GM19035 (cell line): ENCODE measurements around the gene CCDC175.
A peak's percentile ranks its signal among the peaks of the same experiment; 100 is the strongest.

Experiments
- ATAC-seq: cut with Tn5 transposase; IDR thresholded peaks from one replicate; pipeline ENCODE4 v1.9.1; 2021; ENCODE audit not compliant: unreplicated experiment

The CCDC175 gene

DNA sequence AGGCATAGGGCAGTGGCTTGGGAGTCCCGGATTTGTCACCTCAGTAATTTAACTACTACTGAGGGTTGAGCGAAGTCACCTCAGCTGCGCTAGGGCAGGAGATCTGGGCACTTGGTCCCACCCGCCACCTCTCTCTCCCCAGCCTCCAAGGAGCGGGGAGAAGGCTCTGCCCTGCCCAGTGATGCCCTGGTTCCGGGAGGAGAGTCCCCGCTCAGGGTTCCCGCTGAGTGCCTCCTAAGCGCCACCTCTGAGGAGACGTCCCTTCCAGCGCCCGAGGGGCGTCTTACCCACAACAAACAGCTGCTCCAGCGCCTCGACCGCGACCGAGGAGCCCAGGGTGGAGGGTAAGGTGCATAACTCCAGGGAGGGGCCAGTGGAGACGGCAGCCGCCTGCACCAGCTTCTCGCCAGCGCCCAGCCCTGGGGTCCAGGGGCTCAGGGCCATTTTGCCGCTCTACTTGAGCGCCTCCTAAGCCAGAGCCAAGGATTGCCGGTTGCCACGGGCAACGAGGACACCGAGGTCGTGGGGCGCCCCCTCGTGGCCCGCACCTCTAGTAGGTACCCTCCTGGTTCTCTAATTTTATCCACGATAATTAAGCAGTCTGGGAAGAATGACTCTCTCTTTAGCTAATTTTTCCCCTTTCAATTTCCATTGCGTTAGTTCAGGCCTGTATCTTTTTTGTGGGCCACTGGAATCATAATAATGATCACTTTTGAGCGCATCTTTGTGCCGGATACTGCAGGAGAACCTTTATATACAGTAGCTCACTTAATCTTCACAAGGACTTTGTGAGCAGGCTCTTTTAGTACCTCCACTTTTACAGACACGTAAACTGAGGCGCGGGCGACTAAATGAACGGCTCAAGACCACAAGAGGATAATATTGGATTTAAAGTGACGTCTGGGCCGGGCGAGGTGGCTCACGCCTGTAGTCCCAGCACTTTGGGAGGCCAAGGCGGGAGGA is at the start of gene CCDC175:
TSS of gene CCDC175 (minus strand) at position 481 of the 963 bp plus-strand sequence. CDS start at position 444, 37 bp downstream.
- ATAC-seq = peak; percentile 97

DNA sequence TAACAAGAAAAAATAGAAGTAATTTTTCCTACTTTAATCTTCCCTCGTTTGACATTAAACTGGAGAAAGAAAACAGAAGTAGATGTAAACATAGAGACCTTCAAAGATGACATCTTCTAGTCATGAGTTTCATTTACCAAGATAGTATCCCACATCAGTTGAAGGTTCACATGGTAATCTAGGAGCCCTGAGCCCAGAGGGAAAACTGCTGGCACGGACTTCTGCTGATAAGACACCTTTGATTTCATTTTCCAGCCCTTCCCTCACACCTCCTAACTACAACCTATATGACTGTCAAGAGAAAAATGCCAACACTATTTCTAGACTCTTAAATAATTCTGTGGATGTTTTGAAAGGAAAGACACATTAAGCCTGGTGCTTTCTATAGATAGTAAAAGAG is 46.0 kb upstream of the CCDC175 start:
- ATAC-seq = no peak

DNA sequence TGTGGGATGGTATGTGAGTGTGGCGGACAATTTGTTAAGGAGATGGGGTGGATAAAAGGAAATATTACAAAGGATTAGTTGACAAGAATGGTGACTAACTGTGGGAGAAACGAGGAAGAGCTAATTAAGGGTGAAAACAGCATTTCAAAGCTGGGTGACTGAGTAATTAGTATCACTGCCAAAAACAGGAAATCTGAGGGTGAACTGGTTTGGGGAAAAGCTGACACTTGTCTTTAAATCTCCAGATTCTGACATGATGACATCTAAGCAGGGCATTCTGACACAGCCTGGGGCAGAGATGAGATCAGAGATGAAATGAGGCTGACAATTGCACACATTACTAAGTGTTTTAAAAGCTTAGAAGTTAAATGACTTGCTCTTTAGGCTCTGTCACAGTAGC is 42.4 kb upstream of the CCDC175 start:
- no peak for ATAC-seq

DNA sequence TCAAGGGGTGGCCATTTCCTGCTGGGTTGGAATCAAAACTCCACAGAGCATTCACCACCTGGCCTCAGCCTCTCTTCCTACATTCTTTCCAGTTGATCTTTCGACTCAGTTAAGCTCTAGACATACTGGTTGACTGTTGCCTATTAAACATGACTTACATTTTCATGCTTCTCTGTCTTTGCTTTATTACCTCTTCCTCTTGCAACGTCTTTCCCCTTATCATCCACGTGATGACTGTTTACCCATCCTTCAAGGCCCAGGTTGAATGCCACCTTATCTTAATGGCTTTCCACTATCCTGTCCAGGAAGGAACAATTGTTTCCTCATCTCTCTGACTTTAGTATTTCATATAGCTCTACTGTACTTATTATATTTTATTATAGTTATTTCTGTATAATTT is 24.4 kb upstream of the CCDC175 start:
- no peak for ATAC-seq

DNA sequence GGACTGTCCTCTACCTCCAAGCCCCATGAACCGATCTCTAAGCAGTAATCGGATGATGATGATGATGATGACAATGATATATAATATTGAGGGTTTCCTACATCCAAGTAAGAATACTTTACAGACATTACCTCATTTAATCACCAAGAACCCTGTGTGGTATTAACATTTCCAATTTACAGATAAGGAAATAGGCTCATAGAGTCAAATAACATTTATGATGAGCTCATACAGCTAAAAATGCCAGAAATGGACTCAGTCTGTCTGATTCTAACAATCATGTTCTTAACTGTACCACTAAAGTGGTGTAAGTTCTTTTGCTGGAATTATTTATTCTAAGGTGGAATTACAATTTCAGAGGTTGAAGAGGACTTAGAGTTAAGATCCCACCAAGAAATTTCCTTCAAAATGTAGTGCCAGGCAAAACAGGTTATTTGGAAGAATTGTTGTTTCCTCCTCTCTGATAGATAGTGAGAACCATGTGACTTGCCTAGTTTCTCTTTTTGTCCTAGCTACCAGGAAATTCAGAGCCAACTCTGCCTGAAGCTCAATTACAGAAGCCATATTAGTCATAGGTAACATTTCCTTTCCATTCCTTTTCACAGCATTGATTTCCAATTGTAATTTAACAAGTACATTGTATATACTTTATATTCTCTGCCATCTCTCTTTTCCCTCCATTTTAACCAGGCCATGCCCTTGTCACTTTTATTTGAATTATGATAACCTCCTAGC is 23.8 kb upstream of the CCDC175 start:
- ATAC-seq = no peak

DNA sequence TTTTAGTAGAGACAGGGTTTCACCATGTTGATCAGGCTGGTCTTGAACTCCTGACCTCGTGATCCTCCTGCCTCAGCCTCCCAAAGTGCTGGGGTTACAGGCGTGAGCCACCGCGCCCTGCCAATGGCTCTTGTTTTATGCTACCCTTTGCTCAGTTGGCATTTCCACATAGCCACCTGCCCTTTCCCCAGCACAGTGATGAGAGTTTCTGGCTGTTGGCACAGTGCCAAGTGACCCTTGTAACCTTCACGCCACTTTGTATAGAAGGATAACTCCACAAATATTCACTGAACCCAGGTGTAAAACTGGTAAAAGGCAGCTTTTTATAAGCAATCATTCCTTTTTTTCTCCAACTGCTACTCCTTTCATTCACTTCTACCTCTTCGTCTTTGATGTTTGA is 18.5 kb upstream of the CCDC175 start:
- ATAC-seq = no peak

DNA sequence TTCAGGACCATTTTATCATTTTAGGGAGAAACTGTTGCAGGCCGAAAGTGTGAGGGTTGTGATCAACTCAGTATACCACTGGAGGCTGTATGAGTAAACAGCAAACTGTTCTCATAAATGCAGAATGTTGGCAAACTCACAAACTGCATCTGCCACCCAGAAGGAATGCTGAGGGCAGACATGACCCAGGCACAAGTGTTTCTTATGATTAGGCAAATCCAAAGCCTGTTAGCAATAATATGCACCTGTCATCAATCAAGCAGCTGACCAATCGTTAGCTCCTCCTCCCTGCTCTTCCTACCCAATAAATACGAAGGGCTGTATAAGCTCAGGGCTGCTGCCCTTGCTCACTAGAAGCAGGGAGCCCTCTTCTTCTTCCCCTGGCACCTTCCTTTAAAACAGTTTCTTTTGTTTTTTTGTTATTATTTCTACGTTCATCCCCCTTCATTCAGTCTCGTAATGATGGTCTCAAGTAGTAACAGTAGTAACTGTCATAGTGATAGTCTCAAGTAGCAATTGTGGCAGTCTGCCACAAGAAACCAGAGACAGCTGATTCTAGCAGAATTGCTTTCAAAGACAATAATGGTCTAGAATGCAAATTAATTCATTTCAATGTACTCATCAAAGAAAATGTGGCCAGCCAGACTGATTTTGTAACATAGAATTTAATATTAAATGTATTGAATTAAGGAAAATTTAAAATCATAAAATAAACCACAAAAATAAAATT is 15.2 kb upstream of the CCDC175 start:
- ATAC-seq = no peak

DNA sequence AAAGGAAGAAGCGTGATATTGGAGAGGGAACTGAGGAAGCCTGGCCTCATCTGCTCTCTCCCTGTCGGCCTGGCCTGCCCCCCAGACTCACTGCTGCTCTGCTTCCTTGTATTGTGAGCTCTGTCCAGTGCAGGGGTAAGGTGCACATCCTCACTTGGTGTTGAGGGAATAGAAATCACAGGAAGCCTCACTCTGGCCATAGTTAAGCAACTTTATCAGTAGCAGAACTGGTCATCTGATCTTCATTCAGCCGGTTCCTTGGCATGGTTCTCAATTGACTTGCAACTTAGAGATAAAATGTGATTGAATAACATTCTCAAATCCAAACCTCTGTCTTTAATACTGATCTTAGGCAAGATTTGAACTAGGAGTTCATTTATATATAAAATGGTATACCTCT is 11.5 kb upstream of the CCDC175 start:
- ATAC-seq = no peak

DNA sequence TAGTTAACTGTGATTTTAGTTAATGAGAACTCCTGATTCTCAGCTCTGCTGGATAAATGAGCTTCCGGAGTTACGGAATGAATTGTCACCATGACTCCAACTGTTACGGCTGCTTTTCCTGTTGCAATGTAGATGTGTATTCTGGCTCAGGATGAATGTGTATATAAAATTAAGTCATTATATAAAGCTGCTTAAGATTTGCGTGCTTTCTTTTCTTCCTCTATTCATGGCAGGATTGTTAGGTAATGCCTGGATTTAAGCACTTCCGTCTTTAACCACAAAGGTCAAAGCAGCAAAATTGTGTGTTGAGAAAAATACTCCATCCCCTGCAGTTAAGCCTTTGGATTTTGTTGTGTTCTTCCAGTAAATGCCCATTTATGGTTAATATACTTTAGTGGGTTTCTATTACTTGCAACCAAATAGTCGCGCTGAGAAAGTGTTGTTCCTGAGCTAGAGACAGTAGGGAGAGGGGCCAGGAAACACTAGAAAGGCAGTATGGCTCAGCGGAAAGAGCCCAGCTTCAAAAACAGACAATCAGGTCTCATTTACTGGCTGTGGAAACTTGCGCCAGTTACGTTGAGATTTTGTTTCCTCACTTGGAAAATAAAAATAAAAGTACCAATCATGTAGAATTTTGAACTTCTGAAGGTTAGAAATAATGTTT is 9.4 kb upstream of the CCDC175 start:
- ATAC-seq = no peak

DNA sequence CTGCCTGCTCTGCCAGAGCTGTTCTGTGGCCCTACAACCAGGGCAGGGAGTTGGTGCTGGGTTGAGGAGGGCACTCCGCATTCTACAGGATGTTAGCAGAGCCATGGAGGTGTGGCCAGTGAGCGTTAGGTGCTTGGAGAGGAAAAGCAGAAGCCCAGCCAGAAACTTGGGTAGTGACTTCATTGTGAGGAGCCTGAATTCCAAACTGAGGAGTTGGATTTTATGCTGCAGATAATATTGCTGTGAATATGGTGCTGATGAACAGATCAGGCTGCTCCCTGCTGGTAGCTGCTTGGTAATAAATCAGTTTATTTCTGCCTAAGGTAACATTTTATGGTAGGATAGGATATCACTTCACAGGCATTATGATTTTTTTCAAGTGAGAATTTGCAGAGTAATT is 7.1 kb upstream of the CCDC175 start:
- no peak for ATAC-seq

DNA sequence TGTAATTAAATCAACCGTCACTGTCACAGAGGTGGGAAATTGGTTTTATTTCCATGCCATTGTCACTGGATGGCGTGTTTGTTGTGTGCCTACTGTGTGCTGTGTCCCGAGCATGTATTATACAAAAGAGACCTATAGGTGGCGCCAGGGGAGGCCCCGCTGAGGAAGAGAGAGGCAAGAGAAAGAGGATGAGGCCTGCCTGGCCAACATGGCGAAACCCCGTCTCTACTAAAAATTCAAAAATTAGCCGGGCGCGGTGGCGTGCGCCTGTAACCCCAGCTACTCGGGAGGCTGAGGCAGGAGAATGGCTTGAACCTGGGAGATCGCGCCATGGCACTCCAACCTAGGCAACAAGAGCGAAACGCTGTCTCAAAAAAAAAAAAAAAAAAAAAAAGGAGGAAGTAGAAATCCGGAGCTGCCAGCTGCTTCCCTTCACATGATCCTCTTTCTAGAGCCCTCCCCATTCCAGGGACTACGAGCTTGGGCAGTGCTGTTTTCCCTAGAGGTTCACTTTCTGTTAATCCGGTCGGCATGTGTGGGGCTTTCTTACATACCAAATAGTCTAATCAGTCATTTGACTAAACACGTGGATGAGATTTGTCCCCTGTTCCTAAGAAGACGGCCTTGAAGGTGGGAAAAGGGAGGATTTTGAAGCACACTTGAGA is 6.4 kb upstream of the CCDC175 start:
- ATAC-seq = no peak

DNA sequence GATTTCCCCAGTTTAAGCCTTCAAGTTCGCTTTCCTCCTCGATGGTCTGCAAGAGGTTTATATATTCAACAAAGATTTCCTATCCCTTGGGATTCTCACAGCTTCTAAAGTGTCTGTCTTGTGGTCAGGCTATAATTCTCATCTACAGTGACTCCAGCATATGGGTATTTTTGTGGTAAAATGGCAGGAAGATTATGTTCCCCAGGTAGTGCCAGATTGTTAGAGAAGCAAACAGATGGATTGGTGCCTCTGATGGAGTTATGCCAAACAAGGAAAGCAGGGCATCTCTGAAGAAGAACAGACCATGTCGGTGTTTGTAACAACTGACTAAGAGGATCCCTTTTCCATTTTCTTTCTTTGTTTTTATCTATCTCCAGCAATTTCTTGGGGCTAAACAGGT is 5.5 kb upstream of the CCDC175 start:
- ATAC-seq = no peak

DNA sequence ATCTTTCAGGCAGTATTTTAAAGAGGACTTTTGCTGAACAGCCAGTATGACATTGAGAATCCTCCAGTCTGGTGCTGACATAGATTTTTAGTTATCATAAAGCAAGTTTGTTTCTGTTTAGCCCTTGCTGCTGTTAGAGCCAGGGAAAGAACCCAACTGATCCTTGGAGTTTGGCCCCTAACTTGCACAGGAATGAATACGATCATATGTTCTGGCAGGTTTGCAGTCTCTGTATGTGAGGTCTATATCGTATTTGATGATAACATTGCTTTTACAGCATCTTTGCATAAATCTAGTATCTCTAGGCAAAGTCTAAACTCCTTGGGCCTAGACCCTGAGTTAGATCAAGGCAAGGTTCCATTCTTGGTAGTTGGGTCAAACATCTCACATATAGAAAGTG is 4.3 kb upstream of the CCDC175 start:
- ATAC-seq = no peak

DNA sequence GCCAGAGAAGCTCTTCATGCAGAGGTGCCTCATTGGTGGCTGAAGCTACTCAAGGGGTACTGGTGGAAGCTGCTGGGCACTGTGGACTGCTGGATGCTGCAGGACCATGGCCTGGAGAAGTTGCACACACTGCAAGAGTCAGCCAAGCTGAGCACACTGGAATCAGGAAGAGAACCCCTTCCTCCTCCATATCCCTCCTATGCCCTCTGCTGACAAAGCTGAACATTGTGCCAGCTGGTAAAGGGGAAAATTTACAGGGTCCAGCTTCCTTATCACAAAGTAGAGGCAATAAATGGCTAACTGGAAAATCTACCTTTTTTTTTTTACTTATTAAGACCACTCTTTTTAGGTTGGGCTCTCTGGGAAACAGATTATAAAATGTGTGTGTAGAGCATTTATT is 6.5 kb downstream of the CCDC175 start:
- no peak for ATAC-seq

DNA sequence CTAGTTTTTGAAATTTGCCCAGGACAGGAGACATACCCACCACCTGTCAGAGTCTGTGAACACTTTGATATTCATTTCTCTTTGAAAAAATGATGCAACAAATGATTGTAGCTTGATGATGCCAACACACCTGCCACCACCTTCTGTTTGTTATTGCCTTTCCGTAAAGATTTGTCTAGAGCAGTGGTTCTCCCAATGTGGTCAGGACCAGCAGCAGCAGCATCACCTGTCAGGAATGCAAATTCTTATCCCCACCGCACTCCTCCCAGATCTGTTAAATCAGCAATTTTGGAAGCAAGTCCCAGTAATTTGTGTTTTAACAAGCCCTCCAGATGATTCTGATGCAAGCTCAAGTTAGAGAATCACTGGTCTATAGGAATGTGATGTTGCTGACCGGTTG is 9.9 kb downstream of the CCDC175 start:
- no peak for ATAC-seq

DNA sequence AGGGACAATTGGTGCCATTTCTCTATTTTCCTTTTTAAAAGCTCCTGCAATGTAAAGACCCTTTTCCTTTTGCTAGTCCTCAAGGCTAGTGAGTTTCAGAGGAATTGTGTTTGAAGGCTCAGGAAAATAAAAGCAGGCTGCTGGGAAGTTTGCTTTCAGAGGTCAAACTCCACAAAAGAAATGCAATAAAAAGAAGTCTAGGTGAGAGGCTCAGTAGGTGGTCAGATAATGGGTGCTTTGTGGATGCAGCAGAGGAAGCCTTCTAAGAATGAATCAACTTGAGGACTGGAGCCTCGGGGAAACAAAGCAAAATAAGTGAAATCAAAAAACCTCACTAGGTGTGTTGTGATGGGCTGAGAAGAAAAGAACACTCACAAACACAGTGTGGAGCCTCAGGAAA is 10.3 kb downstream of the CCDC175 start:
- ATAC-seq = no peak

DNA sequence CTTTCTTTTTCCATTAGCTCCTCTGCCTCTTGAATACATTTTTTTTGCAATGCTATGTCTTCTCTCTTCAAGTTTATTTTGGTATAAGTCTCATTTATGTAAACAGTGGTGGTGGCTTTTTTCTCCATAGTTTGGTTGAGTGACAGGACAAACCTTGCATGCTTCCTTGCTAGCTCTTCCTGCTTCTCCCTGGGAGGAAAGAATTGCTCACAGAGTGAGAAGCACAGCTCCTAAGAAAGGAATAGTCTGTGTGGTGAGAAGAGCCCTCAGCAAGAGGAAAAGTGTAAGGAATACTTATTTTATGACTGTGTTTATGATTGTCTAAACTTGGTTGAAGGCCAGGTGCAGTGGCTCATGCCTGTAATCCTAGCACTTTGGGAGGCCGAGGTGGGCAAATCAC is 11.5 kb downstream of the CCDC175 start:
- no peak for ATAC-seq

DNA sequence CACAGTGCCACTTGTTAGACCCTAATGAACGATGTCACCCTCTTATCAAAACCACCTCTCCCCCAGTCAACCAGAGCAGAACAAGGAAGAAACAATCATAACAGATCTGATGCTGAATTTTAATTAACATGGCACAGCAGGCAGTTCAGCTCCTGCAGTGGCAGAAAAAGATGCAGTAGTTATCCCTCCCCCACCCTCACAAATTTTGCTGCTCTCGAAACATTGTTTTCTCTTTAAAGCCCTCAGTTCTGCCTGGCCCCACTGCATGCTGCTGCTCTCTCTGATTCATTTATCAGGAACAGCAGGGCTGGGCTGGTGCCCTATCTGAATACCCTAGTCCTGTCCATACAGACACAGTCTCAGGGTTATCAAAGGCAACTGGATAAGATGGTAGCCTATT is 12.2 kb downstream of the CCDC175 start:
- no peak for ATAC-seq

DNA sequence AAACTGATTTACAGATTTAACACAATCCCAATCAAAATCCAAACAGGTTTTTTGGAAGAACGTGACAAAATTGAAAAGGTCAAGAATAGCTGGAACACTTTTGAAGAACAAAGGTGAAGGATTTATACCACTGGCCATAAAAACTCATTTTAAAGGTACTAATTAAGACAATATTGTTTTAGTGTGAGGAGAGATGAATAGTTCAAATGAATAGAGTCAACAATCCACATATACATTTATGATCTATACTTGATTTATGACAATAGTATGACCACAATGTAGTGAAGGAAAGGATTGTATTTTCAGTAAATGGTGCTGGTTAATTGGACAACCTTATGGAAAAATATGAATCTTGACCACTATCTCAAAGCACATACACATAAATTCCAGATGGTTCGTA is 29.3 kb downstream of the CCDC175 start:
- ATAC-seq = no peak

DNA sequence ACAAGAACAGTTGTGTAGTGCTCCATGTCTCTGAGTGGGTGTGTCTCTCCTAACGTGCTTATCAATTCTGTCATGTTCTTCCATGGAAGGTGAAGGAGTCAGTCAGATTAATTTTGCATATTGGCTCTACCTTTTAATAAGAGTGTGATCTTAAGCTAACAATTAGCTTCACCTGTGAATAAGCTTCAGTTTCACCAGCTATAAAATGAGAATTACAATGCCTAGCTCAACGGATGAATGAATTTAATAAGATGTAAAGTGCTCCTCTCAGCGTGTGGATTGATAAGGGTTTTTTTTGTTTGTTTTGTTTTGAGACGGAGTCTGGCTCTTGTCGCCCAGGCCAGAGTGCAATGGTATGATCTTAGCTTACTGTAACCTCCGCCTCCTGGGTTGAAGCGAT is 32.7 kb downstream of the CCDC175 start:
- no peak for ATAC-seq

DNA sequence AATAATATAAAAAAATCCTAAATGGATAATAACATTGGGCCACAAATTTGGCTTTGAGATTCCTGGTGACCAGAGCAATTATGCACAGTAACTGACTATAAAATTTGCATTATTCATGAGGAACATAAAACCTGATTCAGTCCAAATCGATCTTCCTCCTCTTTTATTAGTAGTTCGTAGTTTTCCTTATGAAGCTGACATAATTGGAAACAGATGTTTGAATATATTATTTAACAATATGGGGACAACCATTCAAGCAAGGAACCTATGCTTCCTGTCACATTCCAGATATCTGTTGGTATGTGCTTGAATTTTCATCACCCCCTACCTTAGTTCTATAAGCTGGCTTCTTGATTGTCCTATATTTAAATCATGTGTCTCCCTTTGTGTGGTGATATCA is 34.9 kb downstream of the CCDC175 start:
- ATAC-seq = no peak
